SK-N-SH treated with all-trans-retinoic acid at 6 μM for 48 hours (cell line): ENCODE data around the gene EPHA1.

ENCODE experiments used
- ARNTL ChIP-seq: fragments of 450-650 bp; formaldehyde crosslinking; IDR thresholded peaks from 2 replicates; pipeline ENCODE4 v1.5.0; 2020; ENCODE audit warnings: low read depth, mild to moderate bottlenecking, moderate library complexity, borderline replicate concordance
- BACH2 ChIP-seq: fragments of 250-450 bp; sonication (Bioruptor Pico); IDR thresholded peaks from 2 replicates; pipeline ENCODE4 v1.9.0; 2021; ENCODE audit warnings: mild to moderate bottlenecking, borderline replicate concordance
- CREB5 ChIP-seq: fragments of 250-450 bp; sonication (Bioruptor Pico); IDR thresholded peaks from 2 replicates; pipeline ENCODE4 v1.5.1; 2020; ENCODE audit warnings: low read depth, mild to moderate bottlenecking, moderate library complexity
- CSDC2 ChIP-seq: fragments of 250-450 bp; sonication (Bioruptor Pico); IDR thresholded peaks from 2 replicates; pipeline ENCODE4 v1.5.0; 2020; ENCODE audit warnings: mild to moderate bottlenecking, moderate library complexity
- CSRNP3 ChIP-seq: fragments of 250-450 bp; sonication (Bioruptor Pico); IDR thresholded peaks from 2 replicates; pipeline ENCODE4 v1.5.1; 2021; ENCODE audit warnings: mild to moderate bottlenecking, moderate library complexity
- PATZ1 ChIP-seq: fragments of 250-450 bp; sonication (Bioruptor Pico); IDR thresholded peaks from 2 replicates; pipeline ENCODE4 v1.8.0; 2020; ENCODE audit warnings: mild to moderate bottlenecking, moderate library complexity, borderline replicate concordance
- POU6F1 ChIP-seq: fragments of 250-450 bp; sonication (Bioruptor Pico); IDR thresholded peaks from 2 replicates; pipeline ENCODE4 v1.8.0; 2021; ENCODE audit warnings: low read depth, mild to moderate bottlenecking, moderate library complexity, borderline replicate concordance
- PPARA ChIP-seq: fragments of 250-450 bp; sonication (Bioruptor Pico); IDR thresholded peaks from 2 replicates; pipeline ENCODE4 v1.5.0; 2020; ENCODE audit warnings: mild to moderate bottlenecking, borderline replicate concordance
- TOX ChIP-seq: fragments of 250-450 bp; sonication (Bioruptor Pico); IDR thresholded peaks from 2 replicates; pipeline ENCODE4 v1.8.0; 2021; ENCODE audit warnings: mild to moderate bottlenecking, moderate library complexity, borderline replicate concordance
- TSHZ2 ChIP-seq: fragments of 250-450 bp; sonication (Bioruptor Pico); IDR thresholded peaks from 2 replicates; pipeline ENCODE4 v1.5.0; 2020; ENCODE audit warnings: mild to moderate bottlenecking, moderate library complexity
- ZFP30 ChIP-seq: fragments of 450-650 bp; formaldehyde crosslinking; IDR thresholded peaks from 2 replicates; pipeline ENCODE4 v1.5.0; 2022; ENCODE audit warnings: mild to moderate bottlenecking, moderate library complexity
- ZNF8 ChIP-seq: fragments of 450-650 bp; formaldehyde crosslinking; IDR thresholded peaks from 2 replicates; pipeline ENCODE4 v1.5.0; 2020; ENCODE audit warnings: mild to moderate bottlenecking, moderate library complexity

- TF ChIP-seq ZFP30 (CRISPR knock-in tag) (no peak), BACH2 (no peak), ZNF8 (CRISPR knock-in tag) (no peak), CSRNP3 (CRISPR knock-in tag) (no peak), PATZ1 (CRISPR knock-in tag) (no peak), POU6F1 (CRISPR knock-in tag) (no peak), ARNTL (CRISPR knock-in tag) (no peak), TSHZ2 (CRISPR knock-in tag) (no peak), TOX (CRISPR knock-in tag) (no peak), PPARA (no peak), CSDC2 (CRISPR knock-in tag) (no peak), CREB5 (CRISPR knock-in tag) (no peak)
Measured at GRCh38 chr7:143429770-143430698, 21.4 kb upstream of the EPHA1 start.
